HFFc6 (cell line): Measurements from ENCODE around the gene XPO4. TPM values are rescaled to one million over a fixed set of nuclear protein-coding genes. Genes with fewer than 3 reads are reported as not detected.
"Not testable (repeated sequence)": the region's sequence is repeated elsewhere in the genome, so short reads cannot be mapped to it uniquely, and the experiment has no call there.

Experiments
- DNase-seq: peaks from one replicate; pipeline ENCODE4 v3.0.0-alpha.2; 2018
- H3K27ac Mint-ChIP-seq: 2 replicates; pipeline ENCODE4 v1.8.0; 2020; ENCODE audit warnings: mild to moderate bottlenecking, mixed read lengths
- H3K27me3 Mint-ChIP-seq: 2 replicates; pipeline ENCODE4 v1.8.0; 2021; ENCODE audit warnings: mild to moderate bottlenecking, moderate library complexity, mixed read lengths; ENCODE audit not compliant: insufficient read depth
- H3K36me3 Mint-ChIP-seq: 2 replicates; pipeline ENCODE4 v1.8.0; 2021; ENCODE audit warnings: low read depth, mixed read lengths
- H3K4me1 Mint-ChIP-seq: 2 replicates; pipeline ENCODE4 v1.8.0; 2020; ENCODE audit warnings: low read depth, mixed read lengths
- H3K4me3 Mint-ChIP-seq: 2 replicates; pipeline ENCODE4 v1.8.0; 2020; ENCODE audit warnings: mild to moderate bottlenecking, moderate library complexity, mixed read lengths
- H3K9me3 Mint-ChIP-seq: 2 replicates; pipeline ENCODE4 v1.8.0; 2020; ENCODE audit warnings: mild to moderate bottlenecking, mixed read lengths
- CTCF ChIP-seq: fragments of 200-600 bp; sonication (generic); IDR thresholded peaks from 2 replicates; pipeline ENCODE4 v1.5.0; 2021; ENCODE audit warnings: antibody characterized with exemption, mild to moderate bottlenecking
- total RNA-seq, 6 experiments: library from RNA; stranded (reverse); fragmentation: NEBNext Ultra II Directional; extraction: Animal tissue kit (Norgen Biotek cat#: 25700); gene quantifications; 2 replicates in 1 of 6; 3 replicates in 5 of 6; pipeline ENCODE4 v1.2.3, GENCODE V29; 2021

The XPO4 gene
- total RNA-seq, 6 experiments from 2014 or later = 14.2 to 17.6 (median 15.2) TPM

- no peak for TF ChIP-seq CTCF
- no peaks in the 10 kb centered on the region for H3K36me3 Mint-ChIP-seq
- DNase-seq = no peak
- H3K27ac Mint-ChIP-seq = peak overlapping the region; percentile 48; the same call in 1 of the 2 replicates
- H3K4me1 Mint-ChIP-seq = peaks cover 33% of the 10 kb centered on the region
- H3K4me3 Mint-ChIP-seq = no peak overlapping the region
- no peaks in the 10 kb centered on the region for H3K9me3 Mint-ChIP-seq
- H3K27me3 Mint-ChIP-seq = peaks cover 6% of the 10 kb centered on the region
These were observed 37.1 kb upstream of the XPO4 start for GRCh38 chr13:20939662-20940061.

- no peaks in the 10 kb centered on the region for H3K36me3 Mint-ChIP-seq
- no peak overlapping the region for H3K27ac Mint-ChIP-seq
- DNase-seq = no peak
- H3K27me3 Mint-ChIP-seq = peaks cover 11% of the 10 kb centered on the region
- no peak for TF ChIP-seq CTCF
- peaks cover 27% of the 10 kb centered on the region for H3K4me1 Mint-ChIP-seq
- H3K9me3 Mint-ChIP-seq = no peaks in the 10 kb centered on the region
- no peak overlapping the region for H3K4me3 Mint-ChIP-seq
These were observed 35.8 kb upstream of the XPO4 start for GRCh38 chr13:20938302-20938701.

- no peak overlapping the region for H3K27ac Mint-ChIP-seq
- H3K27me3 Mint-ChIP-seq = peaks cover 9% of the 10 kb centered on the region; the same call in 1 of the 2 replicates
- no peaks in the 10 kb centered on the region for H3K9me3 Mint-ChIP-seq
- no peak for DNase-seq
- H3K4me1 Mint-ChIP-seq = no peaks in the 10 kb centered on the region
- TF ChIP-seq CTCF = no peak
- no peak overlapping the region for H3K4me3 Mint-ChIP-seq
- H3K36me3 Mint-ChIP-seq = no peaks in the 10 kb centered on the region
These were observed 25.2 kb upstream of the XPO4 start for GRCh38 chr13:20927596-20928257.

GRCh38 chr13:20925395-20925790 is 22.8 kb upstream of the XPO4 start:
- not testable (repeated sequence) for H3K36me3 Mint-ChIP-seq, H3K4me3 Mint-ChIP-seq, H3K27ac Mint-ChIP-seq, DNase-seq, H3K27me3 Mint-ChIP-seq, H3K4me1 Mint-ChIP-seq, H3K9me3 Mint-ChIP-seq

- Mint-ChIP-seq H3K27ac (no peak overlapping the region), H3K4me1 (no peaks in the 10 kb centered on the region), H3K9me3 (no peaks in the 10 kb centered on the region), H3K27me3 (peaks cover 8% of the 10 kb centered on the region), H3K4me3 (no peak overlapping the region), H3K36me3 (no peaks in the 10 kb centered on the region)
- TF ChIP-seq CTCF = peak; percentile 89
- DNase-seq = peak; percentile 64
These were observed 22.3 kb upstream of the XPO4 start for GRCh38 chr13:20924758-20925394.

GRCh38 chr13:20923272-20923671 is 20.7 kb upstream of the XPO4 start:
- Mint-ChIP-seq H3K36me3 (no peaks in the 10 kb centered on the region), H3K9me3 (no peaks in the 10 kb centered on the region), H3K4me3 (no peak overlapping the region), H3K4me1 (no peaks in the 10 kb centered on the region), H3K27me3 (peaks cover 8% of the 10 kb centered on the region), H3K27ac (no peak overlapping the region)
- DNase-seq = no peak
- no peak for TF ChIP-seq CTCF
